HG02884 (cell line): ENCODE results near the gene HSDL1.

Source experiments
- ATAC-seq: cut with Tn5 transposase; IDR thresholded peaks from one replicate; pipeline ENCODE4 v1.9.1; 2021; ENCODE audit warnings: mild to moderate bottlenecking, moderate library complexity; ENCODE audit not compliant: unreplicated experiment

HSDL1 gene

DNA sequence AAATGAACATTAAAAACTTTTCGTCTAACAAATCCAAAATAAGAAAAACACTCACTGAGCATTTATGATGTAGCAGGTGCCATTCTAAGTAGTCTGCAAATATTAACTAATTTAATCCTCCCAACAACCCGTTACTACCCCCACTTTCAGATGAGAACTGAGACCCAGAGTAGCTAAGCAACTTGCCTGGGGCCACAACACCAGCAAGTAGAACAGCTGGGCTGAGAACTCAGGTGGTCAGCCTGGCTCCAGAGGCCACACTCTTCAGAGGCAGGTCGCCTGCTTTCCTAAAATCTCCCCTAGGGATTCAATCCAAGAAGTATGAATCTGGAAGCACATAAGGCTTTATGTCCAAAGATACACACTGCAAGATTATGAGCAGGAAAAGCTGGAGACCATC is 34.5 kb downstream of the HSDL1 start:
- ATAC-seq = no peak

DNA sequence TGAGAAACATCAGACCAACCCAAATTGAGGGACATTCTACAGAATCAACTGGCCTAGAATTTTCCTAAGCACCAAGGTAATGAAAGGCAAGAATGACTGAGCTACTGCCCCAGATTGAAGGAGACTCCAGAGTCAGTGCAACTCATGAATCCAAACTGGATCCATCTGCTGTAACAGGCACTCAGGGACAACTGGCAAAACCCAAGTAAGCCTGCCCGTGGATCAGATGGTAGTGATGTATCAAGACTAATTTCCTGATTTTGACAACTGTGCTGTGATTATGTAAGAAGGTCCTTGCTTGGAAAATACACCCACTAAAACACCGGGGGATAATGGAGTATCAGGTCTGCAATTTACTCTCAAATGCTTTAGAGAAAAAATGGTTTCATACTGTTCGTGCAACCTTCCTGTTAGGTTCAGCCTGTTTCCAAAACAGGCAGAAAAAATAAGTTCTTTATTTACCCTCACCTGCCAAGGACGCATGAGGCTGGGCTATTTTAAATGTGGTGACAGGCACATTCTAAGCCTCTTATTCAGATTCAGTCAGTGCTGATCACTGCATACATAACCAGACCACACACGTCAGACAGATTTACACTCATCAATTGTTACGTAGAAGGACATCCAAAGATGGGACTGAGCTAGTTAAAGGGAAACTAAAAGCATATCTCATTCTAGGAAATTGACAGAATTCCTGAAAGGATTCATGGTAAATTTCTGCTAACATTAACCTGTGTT is 35.2 kb downstream of the HSDL1 start:
- no peak for ATAC-seq

DNA sequence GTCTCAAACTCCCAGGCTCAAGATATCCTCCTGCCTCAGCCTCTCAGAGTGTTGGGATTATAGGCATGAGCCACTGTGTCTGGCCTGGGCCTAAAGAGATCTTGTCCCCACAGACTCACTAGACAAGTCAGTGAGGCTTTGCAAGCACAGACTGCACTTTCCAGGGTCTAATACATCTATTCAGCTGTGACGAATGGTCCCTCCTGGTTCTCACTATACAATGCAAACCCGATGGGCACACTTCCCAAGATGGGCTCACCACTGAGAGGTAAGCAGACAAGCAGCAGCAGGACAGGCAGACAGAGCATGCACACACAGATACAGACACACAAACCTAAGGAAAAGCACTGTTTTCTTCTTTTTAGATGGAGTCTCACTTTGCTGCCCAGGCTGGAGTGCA is 37.1 kb downstream of the HSDL1 start:
- no peak for ATAC-seq

DNA sequence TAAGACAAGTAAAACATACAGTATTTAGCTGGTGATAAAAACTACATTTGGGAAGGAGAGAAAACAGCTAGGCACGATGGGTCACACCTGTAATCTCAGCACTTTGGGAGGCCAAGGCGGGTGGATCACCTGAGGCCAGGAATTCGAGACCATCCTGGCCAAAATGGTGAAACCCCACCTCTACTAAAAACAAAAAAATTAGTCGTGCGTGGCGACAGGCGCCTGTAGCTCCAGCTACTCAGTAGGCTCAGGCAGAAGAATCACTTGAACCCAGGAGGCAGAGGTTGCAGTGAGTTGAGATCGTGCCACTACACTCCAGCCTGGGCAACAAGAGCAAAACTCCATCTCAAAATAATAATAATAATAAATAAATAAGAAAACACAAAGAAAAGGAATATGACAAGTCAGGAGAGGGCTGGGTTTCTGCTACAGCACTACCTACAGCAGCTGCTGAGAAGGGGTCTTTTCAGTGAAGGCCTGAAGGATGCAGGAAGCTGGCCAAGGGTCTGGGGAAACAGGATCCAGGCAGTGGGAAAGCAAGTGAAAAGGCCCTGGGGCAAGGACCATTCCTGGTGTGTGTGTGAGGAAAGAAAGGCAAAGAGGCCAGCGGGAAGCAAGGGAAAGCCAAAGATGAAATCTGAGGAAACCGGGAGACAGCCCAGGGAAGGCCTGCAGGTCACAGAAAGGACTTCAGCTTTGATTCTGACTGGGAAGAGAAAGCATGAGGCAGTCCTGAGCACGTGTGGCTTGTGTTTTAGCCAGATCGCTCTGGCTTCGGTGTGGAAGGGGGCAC is 38.8 kb downstream of the HSDL1 start:
- no peak for ATAC-seq

DNA sequence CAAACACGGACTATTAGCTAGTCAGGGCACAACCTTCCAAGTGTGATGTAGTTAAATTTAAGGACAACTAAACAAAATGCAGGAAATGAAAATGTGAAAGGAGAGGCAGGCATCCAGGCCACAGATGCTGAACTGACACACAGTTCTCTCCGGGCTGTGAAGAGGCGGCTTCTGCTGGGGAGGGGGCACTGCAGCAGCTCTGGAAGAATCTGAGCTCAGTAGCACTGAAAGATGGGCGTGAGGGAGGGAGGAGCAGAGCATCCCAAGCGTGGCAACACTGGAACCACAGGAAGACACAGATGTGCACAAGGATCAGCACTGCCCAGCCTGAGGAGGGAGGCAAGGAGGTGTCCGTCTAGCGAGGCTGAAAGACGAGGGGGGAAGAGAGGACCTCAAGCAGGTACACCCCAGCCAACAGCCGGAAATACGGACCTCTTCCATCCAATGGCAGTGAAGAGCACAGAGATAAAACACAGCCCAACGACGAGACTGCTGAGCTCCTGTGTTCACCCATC is 39.6 kb downstream of the HSDL1 start:
- ATAC-seq = no peak

DNA sequence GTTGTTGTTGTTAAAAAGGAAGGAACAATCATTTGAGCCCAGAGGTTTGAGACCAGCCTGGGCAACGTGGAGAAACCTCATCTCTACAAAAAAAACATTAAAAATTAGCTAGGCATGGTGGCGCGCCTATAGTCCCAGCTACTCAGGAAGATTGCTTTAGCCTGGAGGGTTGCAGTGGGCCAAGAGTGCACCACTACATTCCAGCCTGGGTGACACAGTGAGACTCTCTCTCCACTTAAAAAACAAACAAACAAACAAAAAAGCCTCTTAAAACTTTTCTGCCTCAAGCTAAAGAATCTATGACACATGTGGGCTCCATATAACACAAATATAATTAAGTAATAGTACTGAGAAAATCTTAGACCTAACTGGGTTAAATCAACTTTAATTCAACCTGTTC is 40.7 kb downstream of the HSDL1 start:
- no peak for ATAC-seq

DNA sequence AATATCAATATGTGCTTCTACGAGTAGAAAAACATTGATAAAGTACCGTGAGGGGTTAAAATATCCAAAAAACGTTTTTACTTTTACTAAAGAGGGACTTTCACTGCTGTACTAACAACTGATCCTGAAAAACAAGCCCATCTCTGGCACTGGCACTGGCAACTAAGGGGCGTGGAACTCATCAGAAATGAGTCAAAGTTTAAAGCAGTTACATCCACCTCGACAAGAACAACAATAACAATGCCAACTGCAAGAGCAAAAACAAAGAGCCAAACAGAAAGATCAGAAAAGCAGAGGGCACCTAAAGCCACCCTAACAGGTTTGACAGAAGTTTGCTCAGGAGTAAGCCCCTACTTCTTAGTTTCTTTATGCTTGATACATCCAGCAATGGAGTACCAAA is 41.3 kb downstream of the HSDL1 start:
- no peak for ATAC-seq

DNA sequence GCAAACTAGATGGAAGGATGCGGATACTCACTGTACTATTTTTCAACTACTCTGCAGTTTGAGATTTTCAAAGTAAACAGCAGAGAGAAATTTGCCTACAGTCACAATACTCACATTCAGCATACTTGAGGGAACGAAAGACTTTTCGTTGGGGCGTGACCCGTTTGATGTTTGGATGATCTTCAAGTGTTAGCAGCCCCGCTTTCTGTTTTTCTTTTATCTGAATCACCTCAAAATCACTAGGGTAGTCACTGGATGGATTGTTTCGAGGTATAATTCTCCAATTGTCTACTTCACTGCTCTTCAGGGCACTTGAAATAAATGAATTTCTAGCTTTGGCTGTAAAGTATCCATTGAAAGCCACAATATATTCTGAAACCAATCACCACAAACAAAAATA is 46.0 kb downstream of the HSDL1 start:
- ATAC-seq = no peak

DNA sequence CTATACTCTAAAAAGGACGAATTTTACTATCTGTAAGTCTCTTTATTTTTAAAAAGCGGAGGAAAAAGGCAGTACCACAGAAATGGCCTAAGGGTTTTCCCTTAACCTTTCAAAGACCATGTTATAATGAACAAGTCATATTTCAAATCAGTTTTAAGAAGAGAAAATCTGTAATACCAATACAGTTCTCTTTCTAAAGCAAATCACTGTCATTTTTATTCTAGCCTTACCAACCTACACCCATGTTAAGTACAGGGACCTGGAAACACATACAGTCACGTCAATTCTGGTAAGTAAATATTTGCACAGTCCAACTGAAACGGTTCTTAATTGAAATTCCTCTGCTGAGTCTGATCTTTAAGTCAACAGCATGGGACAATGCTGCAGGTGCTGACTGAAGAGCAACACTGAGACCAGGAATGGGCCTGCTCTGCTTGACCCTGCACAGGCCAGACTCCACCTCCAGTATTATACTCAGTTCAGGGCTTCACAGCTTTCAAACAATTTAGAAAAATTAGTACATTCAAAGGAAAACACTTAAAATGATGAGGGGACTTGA is 48.5 kb downstream of the HSDL1 start:
- no peak for ATAC-seq

DNA sequence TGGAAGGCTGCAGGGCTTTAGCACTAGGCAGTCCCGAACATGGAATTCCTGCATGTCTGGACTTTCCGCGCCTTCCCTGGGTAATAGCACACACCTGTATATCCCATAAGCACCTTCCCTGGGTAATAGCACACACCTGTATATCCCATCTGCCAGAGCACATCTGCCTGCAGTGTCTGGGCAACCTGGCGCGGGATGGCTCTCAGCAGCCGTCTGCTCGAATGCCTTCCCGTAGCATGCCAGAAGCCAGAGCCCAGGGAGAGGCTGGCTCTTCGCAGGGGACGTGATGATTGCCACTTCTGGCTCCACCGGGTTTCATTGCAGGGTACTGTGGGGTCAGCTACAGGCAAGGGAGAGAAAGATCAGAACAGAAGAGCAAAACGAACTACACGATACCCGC is 49.5 kb downstream of the HSDL1 start:
- no peak for ATAC-seq

DNA sequence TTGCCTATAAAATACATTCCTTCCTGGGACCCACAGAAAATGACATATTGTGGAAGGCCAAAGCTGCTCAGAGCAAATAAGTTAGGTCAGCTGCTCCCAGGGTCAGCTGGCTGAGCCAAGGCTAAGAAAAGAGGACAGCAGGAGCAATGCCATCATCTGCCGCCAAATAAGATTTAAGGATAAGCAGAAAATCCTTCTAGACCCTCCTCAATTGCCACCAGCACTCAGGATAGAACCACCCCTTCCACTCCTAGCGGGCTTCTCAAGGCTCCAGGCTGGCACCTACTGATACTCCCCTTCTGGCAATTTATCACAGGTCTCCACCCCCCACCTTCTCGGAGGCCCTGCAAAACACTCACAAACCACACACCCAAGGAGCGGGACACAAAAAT is 51.1 kb downstream of the HSDL1 start:
- no peak for ATAC-seq

DNA sequence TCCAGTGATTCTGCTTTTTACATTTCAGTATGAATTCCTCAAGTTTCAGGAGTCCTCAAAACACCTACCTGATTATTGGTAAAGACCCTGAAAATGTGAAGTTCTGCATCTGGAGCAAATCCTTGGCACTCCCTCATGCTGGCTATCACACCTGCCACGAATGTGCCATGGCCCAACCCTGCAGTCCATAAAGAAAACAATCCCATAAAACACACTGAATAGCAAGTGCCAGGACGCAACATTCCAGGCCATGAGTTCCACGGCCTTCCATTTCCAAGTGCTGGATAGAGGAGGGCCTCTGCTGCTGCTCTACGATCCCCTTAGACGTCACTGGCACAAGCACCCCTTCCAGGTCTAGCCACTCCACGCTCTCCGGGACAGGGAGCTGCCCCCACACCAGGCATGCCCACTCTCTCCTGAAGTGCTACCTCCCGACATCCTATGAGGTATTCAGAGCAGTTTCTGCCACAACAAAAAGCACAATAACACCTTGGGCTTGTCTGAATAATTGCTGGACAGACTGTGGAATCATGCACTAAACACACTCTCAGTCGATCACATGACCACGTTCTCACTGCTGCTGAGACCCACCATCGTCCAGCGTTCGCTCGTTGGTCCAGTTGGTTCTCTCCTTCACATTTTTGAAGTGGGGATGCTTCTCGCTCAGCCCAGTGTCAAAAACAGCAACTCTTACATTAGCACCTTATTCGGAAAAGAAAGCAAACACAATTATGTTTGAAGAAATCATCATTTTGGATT is 51.7 kb downstream of the HSDL1 start:
- ATAC-seq = no peak

DNA sequence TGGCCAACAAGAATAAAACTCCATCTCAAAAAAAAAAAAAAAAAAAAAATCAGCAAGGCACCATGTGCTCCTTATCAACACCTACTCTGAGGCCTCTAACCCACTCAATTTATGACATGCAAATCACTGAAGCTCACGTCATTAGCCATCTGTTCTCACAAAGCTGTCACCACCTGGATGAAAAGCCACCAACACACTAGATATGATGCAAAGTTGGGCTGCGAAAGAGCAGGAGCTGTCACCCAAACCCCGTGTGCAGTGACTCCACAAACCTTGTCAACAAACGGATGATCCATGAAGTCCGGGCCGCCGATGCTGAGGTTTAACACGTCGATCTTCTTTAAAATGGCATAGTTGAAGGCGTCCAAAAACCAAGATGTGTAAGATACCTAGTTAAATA is 53.5 kb downstream of the HSDL1 start:
- no peak for ATAC-seq

DNA sequence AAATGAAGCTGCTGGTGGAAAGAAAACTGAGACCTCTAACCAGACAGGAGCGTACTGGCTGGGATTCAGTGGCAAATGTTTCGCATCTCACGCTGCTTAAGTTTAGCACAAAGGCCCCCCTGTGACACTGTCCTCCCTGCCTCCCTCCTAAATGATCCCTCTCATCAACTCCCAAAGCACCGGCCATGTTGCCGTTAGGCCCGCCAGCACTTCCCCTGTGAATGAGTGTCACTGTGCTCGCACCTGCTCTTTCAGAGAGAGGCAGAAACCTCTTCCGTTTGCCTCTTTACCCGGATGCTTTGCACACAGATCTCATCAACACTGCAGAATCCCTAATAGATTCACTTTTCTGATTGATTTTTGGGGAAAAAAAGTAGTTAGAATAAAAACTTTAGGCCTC is 54.8 kb downstream of the HSDL1 start:
- no peak for ATAC-seq

DNA sequence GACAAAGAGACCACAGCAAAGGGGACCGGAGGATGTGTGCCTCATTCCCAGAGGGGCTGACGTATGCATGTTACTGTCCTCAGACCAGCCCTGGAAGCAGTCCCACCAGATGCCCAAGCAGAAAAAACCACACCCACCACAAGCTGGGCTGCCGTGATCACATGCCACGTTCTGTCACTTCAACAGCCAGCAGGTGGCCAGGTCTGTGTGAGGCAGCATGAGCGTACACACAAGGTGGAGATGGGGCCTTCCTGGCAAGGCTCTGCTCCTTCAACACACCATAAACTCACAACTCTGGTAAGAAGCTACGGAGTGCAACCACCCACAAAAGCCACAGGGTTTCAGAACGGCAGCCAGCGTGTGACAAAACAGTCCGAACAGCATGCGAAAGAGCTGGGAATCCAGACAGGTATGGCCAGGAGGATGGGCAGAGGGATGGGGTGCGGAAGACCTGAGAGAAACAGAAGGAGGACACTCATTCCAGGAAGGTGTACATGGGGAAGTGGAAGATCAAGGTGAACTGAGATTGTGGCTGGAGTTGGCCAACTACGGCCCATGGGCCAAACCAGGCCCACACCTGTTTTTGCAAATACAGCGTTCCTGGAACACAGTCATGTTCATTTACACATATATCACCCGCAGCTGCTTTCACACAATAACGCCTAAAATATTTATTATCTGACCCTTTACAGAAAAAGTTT is 56.1 kb downstream of the HSDL1 start:
- ATAC-seq = peak; percentile 78

DNA sequence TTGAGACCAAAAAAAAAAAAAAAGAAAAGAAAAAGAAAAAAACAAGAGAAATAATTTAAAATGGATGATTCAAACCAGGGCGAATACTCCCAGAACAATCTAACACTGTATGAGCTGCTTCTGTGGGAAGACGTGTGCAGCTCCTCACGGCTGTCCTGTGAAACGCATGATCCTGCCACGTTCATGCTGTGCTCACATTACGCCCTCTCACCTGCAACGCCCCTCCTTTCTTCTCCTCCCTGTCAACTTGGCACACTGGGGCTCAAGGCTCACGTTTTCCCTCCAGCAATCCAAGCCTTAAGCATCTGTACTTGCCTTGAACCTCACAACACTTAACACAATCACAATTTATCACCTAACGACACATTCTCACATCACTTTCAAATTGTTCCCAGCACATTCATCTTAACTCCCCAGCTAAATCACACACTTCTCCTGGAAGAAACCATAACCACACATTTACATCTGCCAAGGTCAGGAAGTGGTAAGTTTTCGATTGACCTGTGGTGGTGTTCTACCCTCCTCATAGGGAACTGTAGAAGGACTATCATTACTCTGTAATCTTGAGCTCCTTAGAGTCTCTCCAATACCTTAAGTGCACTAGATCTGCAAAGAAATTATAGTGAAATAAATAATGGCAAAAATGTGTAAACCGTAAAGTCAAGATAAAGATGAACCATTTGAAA is 57.4 kb downstream of the HSDL1 start:
- ATAC-seq = no peak

DNA sequence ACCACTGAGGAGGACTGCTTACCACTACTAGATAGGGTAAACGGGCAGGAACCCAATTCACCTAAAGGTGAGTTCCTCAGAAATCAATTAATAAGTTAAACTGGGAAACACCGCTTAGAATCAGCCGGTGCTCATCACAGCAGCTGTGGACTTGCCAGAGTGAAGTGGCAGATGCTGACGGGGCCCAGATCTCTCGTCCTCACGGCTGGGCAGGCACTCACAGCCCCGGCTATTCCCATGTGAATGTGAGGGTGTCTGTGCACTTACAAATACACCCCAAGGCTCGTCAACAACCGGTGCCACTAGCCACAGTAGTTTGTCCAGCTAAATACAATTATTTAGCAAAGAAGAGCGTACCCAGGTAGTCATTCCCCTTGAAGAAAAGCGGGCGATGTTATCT is 58.0 kb downstream of the HSDL1 start:
- ATAC-seq = no peak

DNA sequence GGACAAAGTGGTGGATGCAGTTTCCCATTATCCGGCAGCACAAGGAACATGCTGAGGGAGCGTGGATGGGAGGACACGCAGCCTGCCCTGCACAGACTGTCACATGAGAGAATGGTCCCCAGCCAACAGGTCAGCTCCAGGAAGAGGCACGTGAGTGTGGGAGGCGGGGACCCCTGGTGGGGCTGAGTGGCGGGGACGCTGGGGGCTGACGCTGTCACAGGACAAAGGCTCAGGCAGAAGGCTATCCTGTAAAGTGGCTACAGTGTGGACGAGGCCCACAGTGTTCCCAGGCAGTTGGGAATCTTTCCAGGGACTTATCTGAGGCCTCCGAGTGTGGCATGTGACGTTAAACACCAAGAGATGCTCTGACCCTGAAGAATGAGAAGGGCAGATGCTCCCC is 58.6 kb downstream of the HSDL1 start:
- ATAC-seq = no peak

DNA sequence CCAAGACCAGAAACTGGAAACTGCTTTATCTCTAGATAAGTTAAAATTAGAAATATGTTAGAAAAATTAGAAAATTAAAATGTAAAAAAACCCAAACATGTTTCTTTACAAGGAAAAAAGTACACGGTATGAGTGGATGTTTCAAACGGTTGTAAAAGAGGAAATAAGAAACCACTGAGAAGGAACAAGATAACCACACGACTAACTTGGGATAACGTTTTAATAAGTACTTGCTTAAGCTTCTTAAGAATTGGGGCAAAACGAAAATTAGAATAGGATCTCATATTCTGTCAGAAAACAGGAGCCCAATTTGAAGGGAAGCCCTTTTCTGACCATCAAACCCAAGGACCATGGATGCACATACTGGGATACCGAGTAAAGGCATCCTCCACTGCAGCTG is 59.2 kb downstream of the HSDL1 start:
- ATAC-seq = no peak

DNA sequence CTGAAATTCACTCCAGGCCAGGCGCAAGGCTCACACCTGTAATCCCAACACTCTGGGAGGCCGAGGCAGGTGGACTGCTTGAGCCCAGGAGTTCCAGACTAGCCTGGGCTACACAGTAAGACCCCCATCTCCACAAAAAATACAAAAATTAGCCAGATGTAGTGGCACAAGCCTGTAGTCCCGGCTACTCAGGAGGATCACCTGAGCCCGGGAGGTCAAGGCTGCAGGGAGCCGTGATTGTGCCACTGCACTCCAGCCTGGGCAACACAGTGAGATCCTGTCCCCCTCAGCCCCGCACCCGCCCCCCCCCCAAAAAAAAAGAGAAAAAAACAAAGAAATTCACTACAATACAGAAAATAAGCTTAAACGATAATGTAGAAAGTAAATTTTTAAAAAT is 59.7 kb downstream of the HSDL1 start:
- ATAC-seq = no peak
